GM19025 (cell line): Measurements from ENCODE around the gene SLC7A4.
"Not testable (repeated sequence)": the region's sequence is repeated elsewhere in the genome, so short reads cannot be mapped to it uniquely, and the experiment has no call there.

Experiments
- ATAC-seq: cut with Tn5 transposase; IDR thresholded peaks from one replicate; pipeline ENCODE4 v1.9.1; 2021; ENCODE audit warnings: mild to moderate bottlenecking, low read depth, moderate library complexity; ENCODE audit not compliant: unreplicated experiment

Gene SLC7A4

GRCh38 chr22:21025266-21025665 is 7.1 kb downstream of the SLC7A4 start:
- no peak for ATAC-seq

- ATAC-seq: no peak
Measured at GRCh38 chr22:21022955-21023614, 9.3 kb downstream of the SLC7A4 start.

- ATAC-seq: no peak
Measured at GRCh38 chr22:21022507-21022906, 9.9 kb downstream of the SLC7A4 start.

GRCh38 chr22:21020802-21021429 is 11.4 kb downstream of the SLC7A4 start:
- no peak for ATAC-seq

- no peak for ATAC-seq
Measured at GRCh38 chr22:21018314-21018713, 14.0 kb downstream of the SLC7A4 start.

GRCh38 chr22:21016644-21017420 is 15.5 kb downstream of the SLC7A4 start:
- no peak for ATAC-seq

- ATAC-seq: no peak
Measured at GRCh38 chr22:21015466-21016006, 16.8 kb downstream of the SLC7A4 start.

- no peak for ATAC-seq
Measured at GRCh38 chr22:21014726-21015465, 17.5 kb downstream of the SLC7A4 start, which contains the start of gene P2RX6. TSS of gene P2RX6 (plus strand) at chr22:21015165. CDS start at chr22:21015175, 10 bp downstream.

GRCh38 chr22:21014202-21014725 is 18.1 kb downstream of the SLC7A4 start:
- ATAC-seq: peak; percentile 88

GRCh38 chr22:21013657-21014201 is 18.6 kb downstream of the SLC7A4 start:
- ATAC-seq: peak; percentile 21

- ATAC-seq: no peak
Measured at GRCh38 chr22:21012446-21013407, 19.6 kb downstream of the SLC7A4 start.

GRCh38 chr22:21010426-21011113 is 21.8 kb downstream of the SLC7A4 start:
- ATAC-seq: no peak

GRCh38 chr22:21009638-21010425 is 22.5 kb downstream of the SLC7A4 start:
- no peak for ATAC-seq

GRCh38 chr22:21009208-21009607 is 23.2 kb downstream of the SLC7A4 start:
- not testable (repeated sequence) for ATAC-seq

GRCh38 chr22:21003782-21004181 is 28.6 kb downstream of the SLC7A4 start:
- ATAC-seq: no peak

- peak; percentile 78 for ATAC-seq
Measured at GRCh38 chr22:21001601-21002325, 30.6 kb downstream of the SLC7A4 start, which contains the start of gene THAP7. TSS of gene THAP7 (minus strand) at chr22:21002118. CDS start at chr22:21001911, 207 bp downstream.
